Measurements from ENCODE around the gene GAB1.

GAB1 gene

DNA sequence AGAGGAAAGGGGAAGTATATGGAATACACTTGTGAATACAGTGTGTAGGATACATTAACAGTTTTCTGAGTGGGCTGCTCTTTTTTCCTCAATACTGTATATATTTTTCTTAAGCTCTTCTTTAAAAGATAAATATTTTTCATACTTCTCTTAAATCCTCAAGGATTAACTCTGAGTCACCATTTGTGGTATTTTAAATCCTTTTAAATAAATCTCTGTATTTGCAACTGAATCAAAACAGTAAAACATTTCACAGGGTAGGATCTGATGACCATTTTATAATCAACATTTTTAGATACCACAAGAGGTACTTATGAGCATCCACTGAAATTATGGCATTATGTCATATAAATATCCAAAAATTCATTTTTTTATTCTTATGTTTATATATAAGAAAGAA lies 87.6 kb downstream of the GAB1 start:
- DNase-seq = no peak

- no peak for DNase-seq
Measured at GRCh38 chr4:143431526-143432257, 95.0 kb downstream of the GAB1 start.

- DNase-seq = no peak
Measured at GRCh38 chr4:143432258-143432591, 95.5 kb downstream of the GAB1 start.

DNA sequence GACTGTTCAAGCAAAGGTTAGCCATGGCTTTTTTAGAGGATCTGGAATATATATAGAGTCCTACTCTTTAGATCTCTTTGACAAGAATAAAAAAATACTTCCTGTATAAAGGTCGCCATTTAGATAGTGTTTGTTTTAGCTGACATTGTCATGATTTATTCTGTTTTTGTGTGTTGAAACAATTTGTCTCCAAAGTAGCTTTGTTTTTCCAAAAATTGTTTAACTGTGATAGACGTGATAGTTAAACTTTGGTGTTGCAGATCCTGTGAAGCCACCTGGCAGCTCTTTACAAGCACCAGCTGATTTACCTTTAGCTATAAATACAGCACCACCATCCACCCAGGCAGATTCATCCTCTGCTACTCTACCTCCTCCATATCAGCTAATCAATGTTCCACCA lies 96.6 kb downstream of the GAB1 start:
- DNase-seq = peak; percentile 4

- peak; percentile 3 for DNase-seq
Measured at GRCh38 chr4:143435955-143436354, 99.3 kb downstream of the GAB1 start.

GRCh38 chr4:143437476-143437875 lies 100.8 kb downstream of the GAB1 start:
- no peak for DNase-seq

DNA sequence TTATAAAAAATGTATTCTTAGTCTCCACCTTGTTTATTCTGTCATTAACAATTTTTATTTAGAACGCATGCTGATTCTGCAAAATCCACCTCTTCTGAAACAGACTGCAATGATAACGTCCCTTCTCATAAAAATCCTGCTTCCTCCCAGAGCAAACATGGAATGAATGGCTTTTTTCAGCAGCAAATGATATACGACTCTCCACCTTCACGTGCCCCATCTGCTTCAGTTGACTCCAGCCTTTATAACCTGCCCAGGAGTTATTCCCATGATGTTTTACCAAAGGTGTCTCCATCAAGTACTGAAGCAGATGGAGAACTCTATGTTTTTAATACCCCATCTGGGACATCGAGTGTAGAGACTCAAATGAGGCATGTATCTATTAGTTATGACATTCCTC lies 101.3 kb downstream of the GAB1 start:
- DNase-seq = peak; percentile 88

DNA sequence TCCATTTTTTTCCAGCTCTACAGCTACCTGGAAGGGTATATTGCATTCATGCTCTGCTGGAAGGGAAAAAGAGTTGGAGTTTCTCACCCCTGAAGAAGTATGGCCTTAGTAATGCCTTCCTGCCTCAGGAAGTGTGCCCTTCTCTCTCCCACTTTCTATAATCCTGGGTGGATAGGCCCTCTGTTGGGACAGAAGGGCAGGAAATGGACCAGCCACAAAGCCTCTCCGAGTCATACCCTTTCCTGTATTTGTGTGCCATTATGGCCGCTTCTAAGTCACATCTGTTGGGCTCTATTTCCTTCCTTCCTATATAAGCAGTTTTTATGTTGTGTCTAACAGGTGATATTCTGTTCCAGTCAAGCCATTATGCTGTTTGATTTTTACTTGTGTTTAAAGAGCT lies 102.0 kb downstream of the GAB1 start:
- peak; percentile 18 for DNase-seq

- no peak for DNase-seq
Measured at GRCh38 chr4:143441109-143441508, 104.4 kb downstream of the GAB1 start.

GRCh38 chr4:143441678-143442077 lies 105.0 kb downstream of the GAB1 start:
- peak; percentile 70 for DNase-seq

- peak; percentile 0 for DNase-seq
Measured at GRCh38 chr4:143443728-143444127, 107.1 kb downstream of the GAB1 start.

DNA sequence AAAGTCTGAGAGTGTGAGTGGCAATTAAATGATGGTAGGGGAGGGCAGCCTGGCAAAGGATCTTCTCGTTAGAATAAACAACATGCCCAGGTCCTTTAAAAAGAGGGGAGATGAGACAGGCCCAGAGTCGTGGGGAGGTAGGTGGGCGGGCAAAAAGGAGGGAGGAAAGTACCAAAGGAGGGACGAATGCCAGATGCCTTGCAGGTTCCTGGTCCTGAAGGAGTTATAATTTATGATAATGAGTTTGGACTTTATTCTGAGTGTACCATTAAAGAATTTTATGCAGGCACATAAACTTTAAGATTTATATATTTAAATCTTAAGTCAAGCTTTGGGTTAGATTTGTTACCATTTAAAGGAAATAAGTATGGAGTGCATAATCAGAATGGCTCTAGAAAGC lies 114.5 kb downstream of the GAB1 start:
- DNase-seq = peak; percentile 88

GRCh38 chr4:143455211-143455610 lies 118.5 kb downstream of the GAB1 start:
- DNase-seq = no peak

- no peak for DNase-seq
Measured at GRCh38 chr4:143458966-143459365, 122.3 kb downstream of the GAB1 start.

DNA sequence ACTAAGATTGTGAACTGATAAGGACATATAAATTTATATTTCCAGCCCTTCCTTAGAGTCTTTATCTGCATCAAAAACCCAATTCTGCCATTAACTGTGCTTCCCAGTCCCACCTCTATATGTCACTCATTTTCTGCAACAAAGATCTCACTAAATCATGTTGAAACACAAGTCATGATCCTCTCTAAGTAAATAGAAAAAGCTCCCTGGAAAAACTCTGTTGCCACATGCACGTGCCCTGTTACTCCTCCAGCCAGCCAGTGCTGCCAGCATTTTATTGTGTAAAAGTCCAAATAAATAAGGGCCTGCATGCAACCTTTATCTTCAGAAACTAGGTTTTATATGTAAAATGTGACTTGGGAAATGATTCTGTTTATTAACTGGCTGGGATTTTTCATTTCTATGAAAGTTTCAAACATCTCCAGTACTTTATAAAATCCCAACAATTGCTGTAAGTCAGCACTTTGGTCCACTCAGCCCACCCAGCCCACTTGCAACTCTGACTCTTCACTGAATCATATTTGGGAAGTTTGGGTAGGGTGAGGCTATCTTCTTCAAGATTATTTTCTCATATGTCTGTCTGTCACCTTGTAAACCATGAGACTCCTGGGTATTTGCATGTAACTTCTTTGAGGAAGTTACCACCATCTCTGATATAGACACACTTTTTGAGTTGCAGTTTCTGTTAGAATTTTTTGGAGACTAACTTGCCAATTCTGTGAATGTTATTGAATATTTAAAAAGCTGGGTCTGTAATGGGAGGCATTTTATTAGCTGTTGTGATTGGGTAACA lies 136.9 kb downstream of the GAB1 start:
- no peak for DNase-seq

GRCh38 chr4:143477487-143477886 lies 140.8 kb downstream of the GAB1 start:
- DNase-seq = no peak

- DNase-seq = no peak
Measured at GRCh38 chr4:143481361-143481760, 144.7 kb downstream of the GAB1 start.

- DNase-seq = peak; percentile 54
Measured at GRCh38 chr4:143482840-143483239, 146.2 kb downstream of the GAB1 start.

DNA sequence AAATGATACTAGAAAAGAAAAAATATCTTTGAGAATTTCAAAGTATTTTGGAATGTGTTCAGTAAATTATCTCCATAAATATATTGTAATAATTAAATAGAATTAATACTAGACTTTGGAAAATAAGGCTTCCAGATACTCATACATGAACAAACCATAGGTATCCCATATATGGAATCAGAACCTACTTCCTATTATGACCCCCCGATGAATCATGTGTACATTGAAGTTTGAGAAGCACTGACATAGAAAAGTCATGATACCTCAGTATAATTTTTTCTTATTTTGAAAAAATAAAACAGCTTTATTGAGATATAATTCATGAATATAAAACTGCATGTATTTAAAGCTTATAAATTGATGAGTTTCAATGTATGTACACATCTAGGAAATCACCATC lies 149.6 kb downstream of the GAB1 start:
- DNase-seq = no peak

- no peak for DNase-seq
Measured at GRCh38 chr4:143488687-143489086, 152.0 kb downstream of the GAB1 start.

GRCh38 chr4:143489106-143489505 lies 152.4 kb downstream of the GAB1 start:
- DNase-seq = no peak

GRCh38 chr4:143498021-143498420 lies 161.3 kb downstream of the GAB1 start:
- DNase-seq = no peak

- DNase-seq = no peak
Measured at GRCh38 chr4:143502231-143502630, 165.6 kb downstream of the GAB1 start.

DNA sequence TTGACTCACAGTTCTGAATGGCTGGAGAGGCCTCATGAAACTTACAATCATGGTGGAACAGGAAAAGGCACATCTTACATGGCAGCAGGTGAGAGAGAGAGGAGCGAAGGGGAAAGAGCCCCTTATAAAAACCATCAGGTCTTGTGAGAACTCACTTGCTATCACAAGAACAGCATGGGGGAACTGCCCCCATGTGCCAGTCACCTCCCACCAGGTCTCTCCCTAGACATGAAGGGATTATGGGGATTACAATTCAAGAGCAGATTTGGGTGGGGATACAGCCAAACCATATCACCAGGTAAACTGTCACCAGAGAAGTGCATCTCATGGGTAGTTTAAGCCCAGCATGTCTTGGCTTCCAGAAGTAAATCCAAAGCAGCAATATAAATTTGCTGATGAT lies 169.4 kb downstream of the GAB1 start:
- DNase-seq = no peak

- no peak for DNase-seq
Measured at GRCh38 chr4:143511906-143512305, 175.2 kb downstream of the GAB1 start.

Measured in NCI-H69 (cell line).